WI38 (cell line): ENCODE measurements around the gene RYR1.

Experiments
- H3K4me3 ChIP-seq: 2 replicates; pipeline ENCODE4 v1.5.1; 2011; ENCODE audit warnings: low read depth, mild to moderate bottlenecking, control low read depth, low read length
- TF ChIP-seq, protein P1 (sequence below): IDR thresholded peaks from 2 replicates; pipeline ENCODE4 v1.5.1; 2012; ENCODE audit warnings: low read depth, mild to moderate bottlenecking, control low read depth, low read length

RYR1 gene

GRCh38 chr19:38527466-38528136, 94.1 kb downstream of the RYR1 start:
- no peak overlapping the region for H3K4me3 ChIP-seq
- TF ChIP-seq, protein P1, sequence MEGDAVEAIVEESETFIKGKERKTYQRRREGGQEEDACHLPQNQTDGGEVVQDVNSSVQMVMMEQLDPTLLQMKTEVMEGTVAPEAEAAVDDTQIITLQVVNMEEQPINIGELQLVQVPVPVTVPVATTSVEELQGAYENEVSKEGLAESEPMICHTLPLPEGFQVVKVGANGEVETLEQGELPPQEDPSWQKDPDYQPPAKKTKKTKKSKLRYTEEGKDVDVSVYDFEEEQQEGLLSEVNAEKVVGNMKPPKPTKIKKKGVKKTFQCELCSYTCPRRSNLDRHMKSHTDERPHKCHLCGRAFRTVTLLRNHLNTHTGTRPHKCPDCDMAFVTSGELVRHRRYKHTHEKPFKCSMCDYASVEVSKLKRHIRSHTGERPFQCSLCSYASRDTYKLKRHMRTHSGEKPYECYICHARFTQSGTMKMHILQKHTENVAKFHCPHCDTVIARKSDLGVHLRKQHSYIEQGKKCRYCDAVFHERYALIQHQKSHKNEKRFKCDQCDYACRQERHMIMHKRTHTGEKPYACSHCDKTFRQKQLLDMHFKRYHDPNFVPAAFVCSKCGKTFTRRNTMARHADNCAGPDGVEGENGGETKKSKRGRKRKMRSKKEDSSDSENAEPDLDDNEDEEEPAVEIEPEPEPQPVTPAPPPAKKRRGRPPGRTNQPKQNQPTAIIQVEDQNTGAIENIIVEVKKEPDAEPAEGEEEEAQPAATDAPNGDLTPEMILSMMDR: no peak

DNA sequence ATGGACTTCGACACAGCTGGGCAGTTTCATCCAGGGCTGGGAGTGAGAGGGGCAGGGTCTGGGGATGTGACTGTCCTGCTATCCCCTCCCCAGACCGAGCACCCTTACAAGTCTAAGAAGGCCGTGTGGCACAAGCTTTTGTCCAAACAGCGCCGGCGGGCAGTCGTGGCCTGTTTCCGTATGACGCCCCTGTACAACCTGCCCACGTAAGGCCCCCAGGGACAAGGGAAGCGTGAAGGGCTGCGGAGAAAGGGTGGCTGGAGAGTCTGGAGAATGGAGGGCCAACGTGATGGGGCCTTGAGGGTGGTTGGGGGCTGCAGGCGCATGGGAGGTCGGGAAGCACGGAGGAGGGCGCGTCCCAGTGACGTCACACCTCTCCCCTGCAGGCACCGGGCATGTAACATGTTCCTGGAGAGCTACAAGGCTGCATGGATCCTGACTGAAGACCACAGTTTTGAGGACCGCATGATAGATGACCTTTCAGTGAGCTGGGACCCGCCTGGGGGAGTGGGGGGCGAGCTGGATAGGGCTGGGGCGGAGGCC, 94.8 kb downstream of the RYR1 start:
- no peak overlapping the region for H3K4me3 ChIP-seq
- TF ChIP-seq, protein P1: no peak

DNA sequence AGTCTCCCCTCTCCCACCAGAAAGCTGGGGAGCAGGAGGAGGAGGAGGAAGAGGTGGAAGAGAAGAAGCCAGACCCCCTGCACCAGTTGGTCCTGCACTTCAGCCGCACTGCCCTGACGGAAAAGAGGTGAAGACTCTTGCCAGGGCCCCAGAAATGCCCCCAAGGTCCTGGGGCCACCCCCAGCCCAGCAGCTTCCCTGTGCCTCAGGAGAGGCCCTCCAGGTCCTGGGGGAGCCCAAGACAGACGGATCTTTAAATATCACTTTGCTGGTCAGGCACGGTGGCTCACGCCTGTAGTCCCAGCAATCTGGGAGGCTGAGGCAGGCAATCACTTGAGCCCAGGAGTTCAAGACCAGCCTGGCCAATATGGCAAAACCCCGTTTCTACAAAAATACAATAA, 95.4 kb downstream of the RYR1 start:
- TF ChIP-seq, protein P1: no peak
- no peak overlapping the region for H3K4me3 ChIP-seq

- TF ChIP-seq, protein P1: no peak
Measured at GRCh38 chr19:38531515-38531914, 98.0 kb downstream of the RYR1 start.

GRCh38 chr19:38532939-38533338, 99.4 kb downstream of the RYR1 start:
- no peak overlapping the region for H3K4me3 ChIP-seq

More at GRCh38 chr19:38531515-38531914, 98.0 kb downstream of the RYR1 start:
- H3K4me3 ChIP-seq: no peak overlapping the region

DNA sequence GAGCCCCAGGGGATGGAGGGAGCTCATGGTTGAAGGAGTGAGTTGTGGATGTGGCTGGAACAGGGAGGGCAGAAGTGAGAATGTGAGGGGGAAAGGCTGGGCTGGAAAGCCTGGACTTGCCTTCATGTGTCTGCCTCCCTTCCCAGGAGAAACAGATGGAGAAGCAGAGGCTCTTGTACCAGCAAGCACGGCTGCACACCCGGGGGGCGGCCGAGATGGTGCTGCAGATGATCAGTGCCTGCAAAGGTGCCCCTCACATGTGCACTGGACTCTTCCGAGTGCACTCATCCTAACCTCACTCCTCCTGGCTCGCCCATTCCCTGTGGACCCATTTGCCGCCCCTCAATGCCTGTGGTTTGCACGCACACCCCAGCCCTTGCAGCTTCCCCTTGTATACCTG, 101.1 kb downstream of the RYR1 start:
- no peak overlapping the region for H3K4me3 ChIP-seq
- TF ChIP-seq, protein P1: no peak

More at GRCh38 chr19:38532939-38533338, 99.4 kb downstream of the RYR1 start:
- TF ChIP-seq, protein P1: no peak

DNA sequence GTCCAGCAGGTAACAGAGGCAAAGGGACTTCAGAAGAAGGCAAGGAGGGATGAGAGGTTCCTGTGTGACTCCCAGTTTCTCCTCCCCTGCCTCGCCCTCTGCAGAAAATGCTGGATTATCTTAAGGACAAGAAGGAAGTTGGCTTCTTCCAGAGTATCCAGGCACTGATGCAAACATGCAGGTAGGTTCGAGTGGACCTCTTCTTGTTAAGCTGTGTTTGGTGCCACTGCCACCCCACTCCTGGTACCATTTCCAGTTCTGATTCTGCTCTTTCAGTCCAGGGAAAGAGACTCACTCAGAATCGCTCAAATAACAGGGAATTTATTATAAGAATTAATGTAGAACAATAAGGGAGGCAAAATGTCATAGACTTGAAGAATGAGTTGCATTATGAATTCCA, 101.7 kb downstream of the RYR1 start:
- TF ChIP-seq, protein P1: no peak
- no peak overlapping the region for H3K4me3 ChIP-seq
